ENCODE measurements around the gene SLK.
A peak's percentile ranks its signal among the peaks of the same experiment; 100 is the strongest.

Gene SLK

DNA sequence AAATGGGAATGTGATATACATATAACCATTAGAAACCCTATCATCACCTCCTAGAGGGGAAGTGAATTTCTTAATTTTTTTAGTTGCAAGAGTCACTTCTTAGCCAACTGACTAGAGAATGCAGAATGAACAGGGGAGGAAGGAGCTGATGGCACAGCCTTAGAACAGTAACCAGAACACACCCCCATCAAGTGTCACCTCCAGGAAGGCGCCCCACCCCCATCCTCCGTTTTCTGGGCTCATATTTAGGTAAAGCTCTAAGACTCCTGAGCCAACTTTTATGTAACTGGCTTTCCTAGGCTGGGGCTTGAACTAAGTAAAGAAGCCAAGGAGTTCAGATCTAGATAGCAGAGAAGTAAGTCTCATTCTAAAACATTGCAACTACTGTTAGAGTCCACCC, 64.7 kb downstream of the SLK start:
- Mint-ChIP-seq H3K27me3 (no peaks in the 10 kb centered on the region), H3K4me1 (peaks cover 4% of the 10 kb centered on the region), H3K9me3 (no peaks in the 10 kb centered on the region), H3K36me3 (peaks cover 2% of the 10 kb centered on the region), H3K27ac (peak overlapping the region; percentile 61), H3K4me3 (no peak overlapping the region)

DNA sequence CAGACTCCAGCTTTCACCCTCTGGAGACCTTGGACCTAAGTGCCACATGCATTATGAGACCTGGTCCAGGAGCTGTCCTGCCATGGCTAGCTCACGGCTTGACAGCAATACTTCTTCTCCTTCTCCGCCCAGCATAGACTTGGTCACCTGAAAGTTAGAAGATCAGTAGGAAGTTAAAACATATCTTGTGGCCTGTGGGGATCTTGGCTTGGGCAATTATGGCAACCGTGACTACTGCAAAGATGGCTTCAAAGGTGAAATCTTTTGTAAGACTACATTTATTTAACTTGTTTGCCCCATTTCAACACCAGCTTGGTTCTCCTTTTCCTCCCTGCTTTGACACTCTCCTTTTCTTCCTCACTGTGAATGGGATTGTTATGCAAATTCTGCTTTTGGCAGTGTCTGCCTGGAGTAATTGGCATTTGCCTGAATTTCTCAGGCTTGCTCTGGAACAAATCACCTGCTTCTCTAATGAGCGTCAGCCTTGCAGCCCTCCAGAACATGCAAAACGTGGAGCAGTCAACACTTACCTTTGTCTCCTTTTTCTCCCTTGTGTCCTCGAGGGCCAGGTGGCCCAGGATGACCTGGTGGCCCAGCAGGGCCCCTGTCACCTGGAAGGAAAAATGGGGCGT, 65.3 kb downstream of the SLK start:
- Mint-ChIP-seq H3K4me3 (no peak overlapping the region), H3K9me3 (no peaks in the 10 kb centered on the region), H3K36me3 (peaks cover 2% of the 10 kb centered on the region), H3K27me3 (no peaks in the 10 kb centered on the region), H3K4me1 (peaks cover 4% of the 10 kb centered on the region), H3K27ac (no peak overlapping the region)

DNA sequence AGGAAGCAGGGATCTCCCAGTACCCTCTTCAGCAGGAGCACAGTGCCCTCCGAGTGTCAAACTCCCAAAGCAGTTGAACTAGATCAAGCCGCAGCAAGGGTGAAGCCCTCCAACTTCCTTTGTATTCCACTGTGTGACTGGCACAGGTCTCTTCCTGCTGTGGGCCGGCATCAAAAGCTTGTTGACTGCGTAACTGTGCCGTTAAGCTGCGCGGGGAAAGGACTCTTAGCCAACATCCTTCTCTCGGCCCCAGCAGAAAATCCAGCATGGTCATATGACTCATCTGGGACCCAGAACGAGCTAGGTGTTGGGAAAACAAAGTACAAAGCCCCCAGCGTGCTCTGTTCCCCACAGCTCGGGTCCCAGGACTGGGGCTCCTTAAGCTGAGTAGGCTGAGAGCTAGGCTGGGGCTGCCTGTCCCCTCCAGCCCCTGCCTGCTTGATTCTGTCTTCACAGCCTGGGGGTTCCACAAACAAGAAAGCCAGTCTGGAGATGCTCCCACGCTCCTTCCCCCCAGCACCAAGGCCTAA, 66.5 kb downstream of the SLK start:
- no peaks in the 10 kb centered on the region for H3K27me3 Mint-ChIP-seq
- no peak overlapping the region for H3K4me3 Mint-ChIP-seq
- no peaks in the 10 kb centered on the region for H3K4me1 Mint-ChIP-seq
- H3K27ac Mint-ChIP-seq, result no peak overlapping the region
- H3K9me3 Mint-ChIP-seq, result no peaks in the 10 kb centered on the region
- H3K36me3 Mint-ChIP-seq, result peaks cover 2% of the 10 kb centered on the region

DNA sequence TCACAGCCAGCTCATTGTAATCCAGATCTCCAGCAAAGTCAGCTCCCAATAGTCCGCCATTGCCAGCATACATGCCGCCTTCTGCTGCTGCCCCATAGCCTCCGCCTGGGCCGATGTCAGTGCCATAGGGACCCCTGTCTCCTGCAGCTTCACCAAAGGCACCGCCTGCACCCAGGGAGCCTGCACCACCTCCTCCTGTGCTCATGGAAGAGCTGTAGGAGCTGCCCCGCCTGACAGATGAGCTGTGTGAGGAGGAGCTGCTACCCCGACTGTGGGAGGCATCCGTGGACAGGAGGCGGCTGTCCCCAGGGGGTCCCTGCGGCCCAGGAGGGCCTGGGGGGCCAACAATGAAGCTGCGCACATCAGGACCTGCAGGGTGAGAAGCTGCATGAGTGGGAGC, 67.0 kb downstream of the SLK start:
- Mint-ChIP-seq H3K9me3 (no peaks in the 10 kb centered on the region), H3K4me3 (no peak overlapping the region), H3K36me3 (peaks cover 2% of the 10 kb centered on the region), H3K27ac (no peak overlapping the region), H3K4me1 (no peaks in the 10 kb centered on the region), H3K27me3 (no peaks in the 10 kb centered on the region)

DNA sequence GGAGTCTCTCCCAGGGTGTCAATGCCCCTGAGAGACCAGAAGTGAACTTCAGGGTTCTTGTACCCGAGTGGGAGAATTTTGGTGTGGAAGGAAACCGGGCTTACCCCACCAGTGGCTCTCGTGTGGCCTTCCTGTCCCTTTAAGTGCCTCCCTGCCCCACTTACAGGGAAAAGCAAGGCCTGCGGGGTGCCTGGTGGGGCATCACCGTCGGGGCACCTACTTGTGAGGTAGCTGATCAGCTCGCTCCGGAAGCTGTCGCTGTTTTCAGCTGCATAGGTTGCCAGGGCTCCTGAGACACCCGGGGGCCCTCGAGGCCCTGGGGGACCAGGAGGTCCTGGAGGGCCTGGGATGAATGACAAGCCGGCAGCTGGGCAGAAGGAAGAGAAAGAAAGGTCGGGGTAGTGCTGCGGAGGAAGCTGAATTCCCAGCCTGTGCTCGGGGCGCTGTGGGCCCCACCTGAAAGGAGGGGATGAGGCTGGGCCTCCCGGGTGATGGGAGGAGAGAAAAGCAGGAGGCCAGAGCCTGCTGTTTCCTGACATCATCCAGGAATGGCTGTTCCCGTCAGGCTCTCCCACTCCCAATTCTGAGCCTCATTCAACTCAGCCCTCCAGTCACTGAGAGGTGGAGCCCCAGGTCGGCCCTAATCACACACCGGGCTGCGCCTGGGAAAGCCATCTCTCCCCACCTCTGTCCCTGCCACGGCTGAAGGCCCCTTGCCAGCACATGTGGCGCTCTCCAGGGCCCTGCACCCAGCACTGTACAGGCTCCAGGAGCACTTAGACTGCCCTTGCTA, 67.7 kb downstream of the SLK start:
- H3K9me3 Mint-ChIP-seq, result no peaks in the 10 kb centered on the region
- H3K27ac Mint-ChIP-seq, result no peak overlapping the region
- H3K4me3 Mint-ChIP-seq, result no peak overlapping the region
- no peaks in the 10 kb centered on the region for H3K36me3 Mint-ChIP-seq
- H3K4me1 Mint-ChIP-seq, result no peaks in the 10 kb centered on the region
- no peaks in the 10 kb centered on the region for H3K27me3 Mint-ChIP-seq

DNA sequence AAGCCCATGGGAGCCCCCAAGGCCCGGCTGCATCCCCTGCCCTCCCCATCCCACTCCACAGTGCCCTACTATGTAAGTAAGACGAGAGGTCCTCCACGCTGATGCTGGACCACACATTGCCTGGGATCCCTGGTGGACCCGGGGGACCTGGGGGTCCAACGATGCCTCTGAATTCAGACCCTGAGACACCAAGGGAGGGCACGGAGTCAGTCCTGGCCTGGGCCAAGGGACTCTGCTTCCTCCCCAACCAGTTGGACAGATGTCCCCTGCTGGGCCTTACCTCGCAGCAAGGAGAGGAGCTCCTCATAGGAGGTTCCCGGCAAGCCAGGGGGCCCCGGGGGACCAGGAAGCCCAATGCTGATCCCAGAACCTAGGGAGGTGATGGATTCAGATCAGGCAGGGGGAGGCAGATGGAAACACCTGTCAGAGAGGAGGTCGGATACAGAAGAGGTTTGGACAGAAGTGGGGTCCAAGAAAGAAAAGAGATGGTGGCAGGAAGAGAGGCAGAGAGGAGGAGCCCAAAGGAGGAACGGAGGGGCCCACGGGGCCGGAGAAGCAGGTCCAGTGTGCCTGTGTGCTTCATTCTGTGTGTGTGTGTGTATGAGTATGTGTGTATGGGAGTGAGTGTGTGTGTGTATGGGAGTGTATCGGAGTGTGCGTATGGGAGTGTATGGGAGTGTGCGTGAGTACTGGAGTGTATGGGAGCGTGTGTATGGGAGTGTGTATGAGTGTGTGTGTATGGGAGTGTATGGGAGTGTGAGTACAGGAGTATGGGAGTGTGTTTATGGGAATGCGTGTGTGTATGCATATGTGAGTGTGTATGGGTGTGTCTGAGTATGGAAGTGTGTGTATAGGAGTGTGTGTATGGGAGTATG, 68.5 kb downstream of the SLK start:
- Mint-ChIP-seq H3K27me3 (no peaks in the 10 kb centered on the region), H3K4me3 (no peak overlapping the region), H3K27ac (no peak overlapping the region), H3K4me1 (no peaks in the 10 kb centered on the region), H3K9me3 (no peaks in the 10 kb centered on the region), H3K36me3 (no peaks in the 10 kb centered on the region)

DNA sequence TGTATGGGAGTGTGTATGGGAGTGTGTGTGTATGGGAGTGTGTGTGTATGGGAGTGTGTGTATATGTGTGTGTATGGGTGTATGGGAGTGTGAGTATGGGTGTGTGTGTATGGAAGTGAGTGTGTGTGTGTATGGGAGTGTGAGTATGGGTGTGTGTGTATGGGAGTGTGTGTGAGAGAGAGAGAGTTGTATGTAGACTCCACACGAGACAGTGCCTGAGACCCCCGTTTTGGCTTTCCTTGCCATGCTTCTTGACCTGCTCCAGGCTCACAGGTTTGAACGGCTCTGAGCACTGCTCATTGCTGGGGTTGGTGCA, 69.1 kb downstream of the SLK start:
- H3K4me1 Mint-ChIP-seq, result no peaks in the 10 kb centered on the region
- H3K36me3 Mint-ChIP-seq, result no peaks in the 10 kb centered on the region
- H3K27me3 Mint-ChIP-seq, result no peaks in the 10 kb centered on the region
- no peaks in the 10 kb centered on the region for H3K9me3 Mint-ChIP-seq
- H3K4me3 Mint-ChIP-seq, result no peak overlapping the region
- no peak overlapping the region for H3K27ac Mint-ChIP-seq

DNA sequence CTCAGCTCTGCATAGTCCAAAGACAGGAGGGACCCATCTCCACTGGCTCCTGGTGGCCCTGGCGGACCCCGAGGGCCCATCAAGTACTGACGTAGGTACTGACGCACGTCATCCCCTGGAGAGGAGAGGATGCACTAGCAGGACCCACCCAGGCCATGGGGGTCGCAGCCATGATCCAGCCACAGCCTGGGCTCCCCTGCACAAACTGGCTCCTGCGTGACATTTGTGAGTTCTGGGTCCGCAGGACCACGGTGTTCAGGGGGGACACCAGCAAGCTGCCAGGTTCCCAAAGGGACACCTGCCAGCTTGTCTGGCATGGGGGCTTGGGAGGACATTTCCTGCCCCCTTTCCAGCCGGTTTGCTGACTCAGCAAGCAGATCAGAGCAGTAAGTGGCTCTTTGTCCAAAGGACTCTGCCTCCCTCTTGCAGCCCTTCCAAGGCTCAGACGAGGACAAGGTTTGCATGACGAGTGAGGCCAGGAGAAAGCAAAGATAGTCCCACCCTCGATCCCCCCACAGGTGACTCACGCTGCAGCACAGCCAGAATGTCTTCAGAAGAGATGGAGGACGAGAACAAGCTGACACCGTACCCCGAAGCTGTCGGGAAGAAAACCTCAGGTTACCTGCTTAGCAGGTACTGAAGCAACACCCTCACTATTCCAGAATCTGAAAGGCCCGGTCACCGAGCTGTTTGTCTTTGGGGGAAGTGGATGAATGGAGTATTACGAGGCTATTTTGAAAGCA, 69.7 kb downstream of the SLK start:
- Mint-ChIP-seq H3K9me3 (no peaks in the 10 kb centered on the region), H3K36me3 (no peaks in the 10 kb centered on the region), H3K27ac (no peak overlapping the region), H3K4me3 (no peak overlapping the region), H3K27me3 (no peaks in the 10 kb centered on the region), H3K4me1 (no peaks in the 10 kb centered on the region)

DNA sequence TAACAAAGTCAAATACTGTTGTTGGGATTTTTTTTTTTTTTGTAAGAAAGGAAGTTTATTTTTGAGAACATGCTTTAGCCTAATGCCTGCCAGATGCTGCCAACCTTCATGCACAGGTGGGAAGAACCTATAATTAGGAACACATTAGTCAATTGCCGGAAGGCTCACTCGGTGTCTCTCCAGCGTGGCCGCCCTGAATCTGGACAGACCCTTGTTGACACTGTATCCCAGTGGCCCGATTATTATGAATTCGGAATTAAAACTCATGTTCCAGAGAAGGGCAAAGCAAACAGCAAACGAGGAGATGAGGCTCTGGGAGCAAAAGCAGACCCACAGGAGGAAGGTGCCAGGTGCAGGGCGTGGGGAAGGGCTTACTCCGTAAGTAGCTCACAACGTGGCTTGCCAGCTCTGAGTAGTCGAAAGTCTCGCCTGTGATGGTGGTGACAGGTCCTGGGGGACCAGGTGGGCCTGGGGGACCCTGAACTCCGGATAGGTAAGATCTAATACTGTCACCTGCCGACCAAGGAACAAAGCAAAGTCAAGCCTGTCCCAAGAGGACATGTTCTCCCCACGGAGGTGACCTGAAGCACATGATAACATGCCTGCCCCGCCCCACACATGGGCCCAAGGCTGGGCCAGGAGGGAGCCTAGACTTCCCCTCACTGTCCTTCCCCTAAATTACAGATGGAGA, 70.5 kb downstream of the SLK start:
- Mint-ChIP-seq H3K4me1 (no peaks in the 10 kb centered on the region), H3K27ac (no peak overlapping the region), H3K4me3 (no peak overlapping the region), H3K9me3 (no peaks in the 10 kb centered on the region), H3K27me3 (no peaks in the 10 kb centered on the region), H3K36me3 (no peaks in the 10 kb centered on the region)

DNA sequence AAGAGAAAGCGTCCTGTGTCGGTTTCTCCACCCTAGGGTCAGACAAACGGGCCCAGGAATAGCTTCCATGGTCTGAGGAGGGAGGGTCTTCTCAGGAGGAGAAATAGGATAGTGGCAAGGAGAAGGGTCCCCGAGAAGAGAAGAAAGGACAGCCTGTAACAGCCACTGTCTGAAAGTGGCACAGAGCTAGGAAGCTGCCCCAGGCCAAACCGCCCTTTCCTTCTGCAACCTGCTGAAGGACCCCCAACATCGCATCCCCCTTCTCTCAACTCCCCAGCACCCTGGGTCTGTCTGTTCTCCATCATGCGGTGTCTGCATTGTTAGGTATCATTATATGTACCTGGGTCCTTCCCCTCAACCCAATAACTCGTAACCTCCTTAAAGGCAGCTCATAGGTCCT, 71.6 kb downstream of the SLK start:
- Mint-ChIP-seq H3K4me3 (no peak overlapping the region), H3K9me3 (no peaks in the 10 kb centered on the region), H3K36me3 (no peaks in the 10 kb centered on the region), H3K27ac (no peak overlapping the region), H3K4me1 (no peaks in the 10 kb centered on the region), H3K27me3 (no peaks in the 10 kb centered on the region)

DNA sequence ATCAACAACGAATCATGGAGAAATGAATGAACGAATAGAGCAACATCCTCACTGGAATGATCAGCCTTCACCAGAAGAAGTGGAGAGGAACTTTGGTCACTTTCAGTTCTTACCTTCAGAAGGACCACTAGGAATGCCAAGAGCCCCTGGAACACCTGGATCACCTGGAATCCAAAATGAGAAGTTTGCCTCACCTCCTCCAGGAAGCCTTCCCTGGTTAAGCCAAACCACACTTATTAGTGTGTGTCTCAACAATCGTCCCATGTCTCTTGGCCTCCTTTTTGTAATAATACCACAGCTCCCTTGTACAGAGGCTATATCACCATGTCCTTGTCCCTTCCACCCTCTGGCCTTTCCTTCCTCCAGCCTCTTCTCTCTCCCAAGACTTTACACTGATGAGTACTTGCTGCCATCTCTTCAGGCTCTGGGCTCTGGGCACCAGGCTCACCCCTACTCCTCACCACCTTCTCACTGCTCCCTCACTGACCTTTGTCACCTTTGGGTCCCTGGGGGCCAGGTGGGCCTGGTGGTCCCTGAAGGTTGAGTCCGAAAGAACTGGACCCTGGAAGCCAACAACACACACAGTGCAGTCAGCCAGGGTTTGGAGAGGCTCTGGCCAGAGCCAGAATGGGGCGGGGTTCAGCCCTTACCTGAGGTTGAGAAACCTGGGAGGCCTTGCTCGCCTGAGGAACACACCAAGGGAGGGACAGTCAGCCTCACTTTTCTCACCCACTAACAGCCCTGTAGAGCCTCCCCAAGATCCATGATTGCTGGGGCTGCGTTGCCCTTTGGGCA, 72.2 kb downstream of the SLK start:
- Mint-ChIP-seq H3K9me3 (no peaks in the 10 kb centered on the region), H3K27me3 (no peaks in the 10 kb centered on the region), H3K4me1 (no peaks in the 10 kb centered on the region), H3K4me3 (no peak overlapping the region), H3K36me3 (no peaks in the 10 kb centered on the region), H3K27ac (no peak overlapping the region)

DNA sequence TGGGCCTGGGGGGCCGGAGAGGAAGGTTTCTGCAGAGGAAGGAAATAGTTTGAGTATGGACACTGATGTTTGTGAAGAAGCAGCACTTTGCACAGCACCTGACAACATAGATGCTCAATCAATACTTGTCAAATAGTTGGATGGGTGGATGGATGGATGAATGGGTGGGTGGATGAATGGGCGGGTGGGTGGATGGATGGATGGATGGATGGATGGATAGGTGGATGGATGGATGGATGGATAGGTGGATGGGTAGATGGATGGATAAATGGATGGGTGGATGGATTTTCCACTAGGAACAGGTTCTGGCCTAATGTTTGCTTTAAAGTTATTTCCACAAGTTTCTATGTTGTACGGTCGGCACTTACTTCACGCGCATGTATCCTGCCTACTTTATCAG, 73.4 kb downstream of the SLK start:
- Mint-ChIP-seq H3K4me3 (no peak overlapping the region), H3K4me1 (no peaks in the 10 kb centered on the region), H3K9me3 (no peaks in the 10 kb centered on the region), H3K27me3 (no peaks in the 10 kb centered on the region), H3K36me3 (no peaks in the 10 kb centered on the region), H3K27ac (no peak overlapping the region)

DNA sequence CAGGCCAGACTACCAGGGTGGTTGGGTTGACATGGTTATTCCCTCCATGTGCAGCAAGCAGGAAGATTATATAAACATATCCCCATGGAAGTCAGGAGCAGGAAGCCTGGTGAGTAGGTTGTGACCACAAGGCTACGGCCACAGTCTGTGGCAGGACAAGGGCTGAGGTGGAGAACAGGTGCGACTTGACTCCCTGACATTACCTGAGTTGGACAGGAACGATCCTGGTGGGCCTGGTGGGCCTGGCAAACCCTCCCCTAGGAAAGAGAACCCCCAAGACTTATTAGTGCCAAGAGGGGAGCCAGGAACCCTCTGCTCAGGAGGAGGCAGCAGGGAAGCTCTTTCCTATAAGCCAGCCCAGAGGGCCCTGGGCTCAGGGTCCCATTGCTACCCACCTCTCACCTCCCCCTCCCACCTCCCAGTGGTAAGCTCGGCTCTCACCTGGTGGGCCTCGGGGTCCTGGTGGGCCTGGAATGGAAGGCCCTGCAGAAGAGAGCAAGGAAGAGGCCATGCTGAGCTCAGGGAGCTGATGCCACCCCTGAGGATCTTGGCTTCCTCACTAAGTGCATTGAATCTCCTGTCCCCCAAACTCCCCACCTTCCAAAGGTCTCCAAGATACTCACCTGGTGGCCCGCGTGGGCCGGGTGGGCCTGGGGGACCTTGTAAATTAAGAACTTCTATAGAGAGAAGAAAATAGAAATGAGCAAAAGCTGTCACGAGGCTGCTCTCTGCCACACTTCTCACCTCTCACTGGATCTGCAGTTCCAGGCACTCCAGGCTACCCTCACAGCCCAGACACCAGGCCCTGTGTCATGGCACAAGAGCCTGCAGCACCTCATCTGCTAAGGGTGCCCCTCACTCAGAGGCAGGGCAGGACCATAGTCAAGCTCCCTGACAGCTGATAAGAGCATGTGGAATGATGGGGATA, 74.2 kb downstream of the SLK start:
- Mint-ChIP-seq H3K27ac (no peak overlapping the region), H3K4me3 (no peak overlapping the region), H3K27me3 (no peaks in the 10 kb centered on the region), H3K4me1 (no peaks in the 10 kb centered on the region), H3K36me3 (no peaks in the 10 kb centered on the region), H3K9me3 (no peaks in the 10 kb centered on the region)

Measured in activated naive CD4-positive, alpha-beta T cell treated with anti-CD3 and anti-CD28 coated beads, Interleukin-2, amount 50 U/mL, for 24 hours (primary cell).